Measurements from ENCODE around the gene KATNBL1. TPM values are rescaled to one million over a fixed set of nuclear protein-coding genes. Genes with fewer than 3 reads are reported as not detected.

Gene KATNBL1
- total and polyA plus RNA-seq, 2 donors from 2014 or later = 15.6 to 32.2 TPM

GRCh38 chr15:34111488-34111887, 98.4 kb downstream of the KATNBL1 start:
- FAIRE-seq (no peak), DNase-seq (no peak)
- no peak overlapping the region for H3K4me3 ChIP-seq (ENCODE audit: low read length in 3 of 3)
- no peak overlapping the region for H3K27ac ChIP-seq (ENCODE audit: low read depth in 2 of 2, low read length in 2 of 2)
- H3K36me3 ChIP-seq (ENCODE audit: control insufficient read depth in 2 of 3, insufficient read depth in 3 of 3, low read length in 3 of 3) = no peaks in the 10 kb centered on the region
- H3K9ac ChIP-seq (ENCODE audit: low read length in 3 of 3) = no peak overlapping the region
- H3K4me1 ChIP-seq (ENCODE audit: control insufficient read depth in 2 of 3, insufficient read depth in 2 of 3, low read depth in 1 of 3, low read length in 3 of 3) = no peaks in the 10 kb centered on the region
- intact Hi-C loops (cut with DNase I) = no loop called here
- H3K9me3 ChIP-seq (ENCODE audit: control insufficient read depth in 2 of 3, insufficient read depth in 1 of 3, low read length in 3 of 3) = no peaks in the 10 kb centered on the region
- TF ChIP-seq, protein P1, sequence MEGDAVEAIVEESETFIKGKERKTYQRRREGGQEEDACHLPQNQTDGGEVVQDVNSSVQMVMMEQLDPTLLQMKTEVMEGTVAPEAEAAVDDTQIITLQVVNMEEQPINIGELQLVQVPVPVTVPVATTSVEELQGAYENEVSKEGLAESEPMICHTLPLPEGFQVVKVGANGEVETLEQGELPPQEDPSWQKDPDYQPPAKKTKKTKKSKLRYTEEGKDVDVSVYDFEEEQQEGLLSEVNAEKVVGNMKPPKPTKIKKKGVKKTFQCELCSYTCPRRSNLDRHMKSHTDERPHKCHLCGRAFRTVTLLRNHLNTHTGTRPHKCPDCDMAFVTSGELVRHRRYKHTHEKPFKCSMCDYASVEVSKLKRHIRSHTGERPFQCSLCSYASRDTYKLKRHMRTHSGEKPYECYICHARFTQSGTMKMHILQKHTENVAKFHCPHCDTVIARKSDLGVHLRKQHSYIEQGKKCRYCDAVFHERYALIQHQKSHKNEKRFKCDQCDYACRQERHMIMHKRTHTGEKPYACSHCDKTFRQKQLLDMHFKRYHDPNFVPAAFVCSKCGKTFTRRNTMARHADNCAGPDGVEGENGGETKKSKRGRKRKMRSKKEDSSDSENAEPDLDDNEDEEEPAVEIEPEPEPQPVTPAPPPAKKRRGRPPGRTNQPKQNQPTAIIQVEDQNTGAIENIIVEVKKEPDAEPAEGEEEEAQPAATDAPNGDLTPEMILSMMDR (IDR thresholded peaks at IDR 0.05; ENCODE audit: borderline replicate concordance, extremely low read depth, insufficient read depth) = no peak
- no peaks in the 10 kb centered on the region for H3K27me3 ChIP-seq (ENCODE audit: control insufficient read depth, insufficient read depth, low read length)

- TF ChIP-seq, protein P1 (IDR thresholded peaks at IDR 0.05; ENCODE audit: borderline replicate concordance, extremely low read depth, insufficient read depth) = peak; percentile 42
- no peak for FAIRE-seq
- intact Hi-C loops (cut with DNase I) = no loop called here
- Histone ChIP-seq H3K4me3 (ENCODE audit: low read length in 3 of 3) (no peak overlapping the region), H3K9me3 (ENCODE audit: control insufficient read depth in 2 of 3, insufficient read depth in 1 of 3, low read length in 3 of 3) (no peaks in the 10 kb centered on the region), H3K27ac (ENCODE audit: low read depth in 2 of 2, low read length in 2 of 2) (no peak overlapping the region), H3K36me3 (ENCODE audit: control insufficient read depth in 2 of 3, insufficient read depth in 3 of 3, low read length in 3 of 3) (no peaks in the 10 kb centered on the region), H3K4me1 (ENCODE audit: control insufficient read depth in 2 of 3, insufficient read depth in 2 of 3, low read depth in 1 of 3, low read length in 3 of 3) (no peaks in the 10 kb centered on the region), H3K9ac (ENCODE audit: low read length in 3 of 3) (no peak overlapping the region), H3K27me3 (ENCODE audit: control insufficient read depth, insufficient read depth, low read length) (no peaks in the 10 kb centered on the region)
- peak in 2 of 5 donors; percentile 34 to 62 for DNase-seq
Observed at GRCh38 chr15:34109797-34110663, 99.9 kb downstream of the KATNBL1 start.

- Histone ChIP-seq H3K4me1 (ENCODE audit: control insufficient read depth in 2 of 3, insufficient read depth in 2 of 3, low read depth in 1 of 3, low read length in 3 of 3) (peaks cover 0 to 5% (median 0%) of the 10 kb centered on the region in 3 donors), H3K27me3 (ENCODE audit: control insufficient read depth, insufficient read depth, low read length) (no peaks in the 10 kb centered on the region), H3K27ac (ENCODE audit: low read depth in 2 of 2, low read length in 2 of 2) (no peak overlapping the region), H3K4me3 (ENCODE audit: low read length in 3 of 3) (no peak overlapping the region), H3K9me3 (ENCODE audit: control insufficient read depth in 2 of 3, insufficient read depth in 1 of 3, low read length in 3 of 3) (no peaks in the 10 kb centered on the region), H3K36me3 (ENCODE audit: control insufficient read depth in 2 of 3, insufficient read depth in 3 of 3, low read length in 3 of 3) (no peaks in the 10 kb centered on the region), H3K9ac (ENCODE audit: low read length in 3 of 3) (no peak overlapping the region)
- DNase-seq (no peak), FAIRE-seq (no peak)
- intact Hi-C loops (cut with DNase I) = no loop called here
- TF ChIP-seq, protein P1 (IDR thresholded peaks at IDR 0.05; ENCODE audit: borderline replicate concordance, extremely low read depth, insufficient read depth) = no peak
Observed at GRCh38 chr15:34107315-34107714, 102.6 kb downstream of the KATNBL1 start.
